Mesenchymal stem cell (in vitro differentiated cells and primary cell): ENCODE data around the gene CASP8AP2.

ENCODE experiments used
- DNase-seq: peaks from one replicate; pipeline ENCODE4 v3.0.0-alpha.2; 2013
- H2AFZ ChIP-seq: one replicate; pipeline ENCODE4 v1.6.1; 2013; ENCODE audit warnings: low read depth, mild to moderate bottlenecking, control low read depth, inconsistent platforms, low read length, moderate library complexity
- H2AK5ac ChIP-seq: 2 replicates; pipeline ENCODE4 v1.6.1; 2013; ENCODE audit warnings: low read length, moderate library complexity, mild to moderate bottlenecking, inconsistent platforms; ENCODE audit not compliant: severe bottlenecking
- H2BK120ac ChIP-seq: one replicate; pipeline ENCODE4 v1.6.1; 2013; ENCODE audit warnings: low read depth, mild to moderate bottlenecking, inconsistent platforms, low read length, moderate library complexity
- H2BK12ac ChIP-seq, 2 experiments: one replicate each; pipeline ENCODE4 v1.6.1; 2013; ENCODE audit warnings: inconsistent platforms in 2 of 2, low read length in 2 of 2, mild to moderate bottlenecking in 2 of 2, moderate library complexity in 2 of 2, control low read depth in 1 of 2
- H2BK15ac ChIP-seq: one replicate; pipeline ENCODE4 v1.6.1; 2013; ENCODE audit warnings: mild to moderate bottlenecking, low read depth, inconsistent platforms; ENCODE audit not compliant: poor library complexity, severe bottlenecking
- H2BK5ac ChIP-seq: 2 replicates; pipeline ENCODE4 v1.6.1; 2013; ENCODE audit warnings: low read depth, mild to moderate bottlenecking, low read length, control low read depth, inconsistent platforms; ENCODE audit not compliant: poor library complexity, severe bottlenecking
- H3K14ac ChIP-seq, 2 experiments: one replicate each; pipeline ENCODE4 v1.6.1; 2013; ENCODE audit warnings: inconsistent platforms in 2 of 2, low read length in 2 of 2, control low read depth in 1 of 2, mild to moderate bottlenecking in 1 of 2, moderate library complexity in 1 of 2
- H3K18ac ChIP-seq, 2 experiments: one replicate each; pipeline ENCODE4 v1.6.1; 2013; ENCODE audit warnings: inconsistent platforms in 2 of 2, low read length in 2 of 2, control low read depth in 1 of 2, low read depth in 1 of 2, mild to moderate bottlenecking in 1 of 2
- H3K23ac ChIP-seq, 2 experiments: one replicate each; pipeline ENCODE4 v1.6.1; 2013; ENCODE audit warnings: inconsistent platforms in 2 of 2, low read length in 2 of 2, mild to moderate bottlenecking in 2 of 2, moderate library complexity in 2 of 2, control low read depth in 1 of 2
- H3K27ac ChIP-seq: 2 replicates; pipeline ENCODE4 v1.5.1; 2013; ENCODE audit warnings: mild to moderate bottlenecking, moderate library complexity, low read length, control low read depth, inconsistent platforms; ENCODE audit not compliant: poor library complexity, severe bottlenecking
- H3K27me3 ChIP-seq, 2 experiments: 2 replicates each; pipeline versions ENCODE4 v1.6.1 to v1.7.0; 2013; ENCODE audit warnings: low read length in 2 of 2, mild to moderate bottlenecking in 2 of 2, moderate library complexity in 2 of 2, control low read depth in 1 of 2, inconsistent platforms in 1 of 2; ENCODE audit not compliant: control insufficient read depth in 1 of 2, insufficient read depth in 1 of 2
- H3K36me3 ChIP-seq, 2 experiments: 2 replicates each; pipeline versions ENCODE4 v1.6.1 to v1.7.0; 2013; ENCODE audit warnings: low read length in 2 of 2, control low read depth in 1 of 2, inconsistent platforms in 1 of 2, low read depth in 1 of 2, mild to moderate bottlenecking in 1 of 2; ENCODE audit not compliant: insufficient read depth in 2 of 2, control insufficient read depth in 1 of 2
- H3K4ac ChIP-seq, 2 experiments: one replicate each; pipeline ENCODE4 v1.6.1; 2013; ENCODE audit warnings: inconsistent platforms in 2 of 2, low read length in 2 of 2, mild to moderate bottlenecking in 2 of 2, moderate library complexity in 2 of 2, control low read depth in 1 of 2, low read depth in 1 of 2
- H3K4me1 ChIP-seq: 2 replicates; pipeline ENCODE4 v1.6.1; 2013; ENCODE audit warnings: low read depth, low read length, control low read depth; ENCODE audit not compliant: control insufficient read depth, insufficient read depth
- H3K4me2 ChIP-seq: 2 replicates; pipeline ENCODE4 v1.6.1; 2013; ENCODE audit warnings: low read length, mild to moderate bottlenecking, inconsistent platforms; ENCODE audit not compliant: poor library complexity, severe bottlenecking
- H3K4me3 ChIP-seq, 2 experiments: 2 replicates each; pipeline versions ENCODE4 v1.5.1 to v1.7.0; 2013; ENCODE audit warnings: low read length in 2 of 2, mild to moderate bottlenecking in 2 of 2, control low read depth in 1 of 2, low read depth in 1 of 2; ENCODE audit not compliant: insufficient read depth in 1 of 2
- H3K79me1 ChIP-seq: replicated peaks from 2 replicates; pipeline ENCODE4 v1.6.1; 2013; ENCODE audit warnings: mild to moderate bottlenecking, control low read depth, low read length, inconsistent platforms; ENCODE audit not compliant: poor library complexity, severe bottlenecking
- H3K9ac ChIP-seq: 2 replicates; pipeline ENCODE4 v1.7.0; 2013; ENCODE audit warnings: mild to moderate bottlenecking, low read length, moderate library complexity
- H3K9me3 ChIP-seq: 2 replicates; pipeline ENCODE4 v1.7.0; 2013; ENCODE audit warnings: mild to moderate bottlenecking, low read length; ENCODE audit not compliant: control insufficient read depth
- H4K8ac ChIP-seq: one replicate; pipeline ENCODE4 v1.6.1; 2013; ENCODE audit warnings: inconsistent platforms, mild to moderate bottlenecking, low read length, moderate library complexity
- H4K91ac ChIP-seq: one replicate; pipeline ENCODE4 v1.6.1; 2013; ENCODE audit warnings: mild to moderate bottlenecking, low read length, inconsistent platforms
- WGBS: methylation state at CpG from one replicate; pipeline ENCODE4 v1.1.7; 2013; ENCODE audit warnings: mixed read lengths; 5-methylcytosine and 5-hydroxymethylcytosine counted together

CASP8AP2 gene

GRCh38 chr6:89784838-89785237 lies 44.8 kb upstream of the CASP8AP2 start:
- peaks cover 10% of the 10 kb centered on the region for H3K79me1 ChIP-seq
- H3K9me3 ChIP-seq: no peaks in the 10 kb centered on the region
- 95% methylated on average over 6 of the region's 6 CpGs for WGBS
- no peak overlapping the region for H3K4me2 ChIP-seq
- H4K91ac ChIP-seq: no peak overlapping the region
- H3K27me3 ChIP-seq: no peaks in the 10 kb centered on the region
- no peak overlapping the region for H2AFZ ChIP-seq
- no peak overlapping the region for H2BK5ac ChIP-seq
- H2BK120ac ChIP-seq: no peak overlapping the region
- DNase-seq: no peak
- peaks cover 25 to 82% of the 10 kb centered on the region in 2 experiments for H3K36me3 ChIP-seq
- no peak overlapping the region for H3K9ac ChIP-seq
- no peak overlapping the region for H3K27ac ChIP-seq
- H3K4me3 ChIP-seq: no peak overlapping the region
- H3K14ac ChIP-seq: no peak overlapping the region
- H2BK15ac ChIP-seq: no peak overlapping the region
- H2AK5ac ChIP-seq: no peak overlapping the region
- no peak overlapping the region for H3K23ac ChIP-seq
- no peak overlapping the region for H4K8ac ChIP-seq
- H3K4ac ChIP-seq: no peak overlapping the region
- H3K4me1 ChIP-seq: no peaks in the 10 kb centered on the region
- H3K18ac ChIP-seq: no peak overlapping the region
- no peak overlapping the region for H2BK12ac ChIP-seq

GRCh38 chr6:89786970-89787369 lies 42.7 kb upstream of the CASP8AP2 start:
- H2BK15ac ChIP-seq: no peak overlapping the region
- H3K4ac ChIP-seq: no peak overlapping the region
- H2AFZ ChIP-seq: no peak overlapping the region
- no peaks in the 10 kb centered on the region for H3K4me1 ChIP-seq
- H3K79me1 ChIP-seq: peaks cover 11% of the 10 kb centered on the region
- no peak overlapping the region for H3K23ac ChIP-seq
- no peak overlapping the region for H3K4me2 ChIP-seq
- WGBS: 100% methylated on average over 1 of the region's 2 CpGs
- no peaks in the 10 kb centered on the region for H3K27me3 ChIP-seq
- no peak overlapping the region for H3K18ac ChIP-seq
- no peak overlapping the region for H3K14ac ChIP-seq
- H2BK120ac ChIP-seq: no peak overlapping the region
- no peak for DNase-seq
- no peak overlapping the region for H4K91ac ChIP-seq
- H2BK5ac ChIP-seq: no peak overlapping the region
- H3K27ac ChIP-seq: no peak overlapping the region
- no peak overlapping the region for H2AK5ac ChIP-seq
- peaks cover 24 to 77% of the 10 kb centered on the region in 2 experiments for H3K36me3 ChIP-seq
- no peak overlapping the region for H3K9ac ChIP-seq
- no peak overlapping the region for H2BK12ac ChIP-seq
- H4K8ac ChIP-seq: no peak overlapping the region
- H3K9me3 ChIP-seq: no peaks in the 10 kb centered on the region
- H3K4me3 ChIP-seq: no peak overlapping the region

- H2BK12ac ChIP-seq: no peak overlapping the region
- no peak overlapping the region for H2BK5ac ChIP-seq
- no peak overlapping the region for H2AK5ac ChIP-seq
- H3K27me3 ChIP-seq: no peaks in the 10 kb centered on the region
- WGBS: 93% methylated on average over 7 of the region's 7 CpGs
- no peak overlapping the region for H3K4me3 ChIP-seq
- DNase-seq: no peak
- no peak overlapping the region for H2BK15ac ChIP-seq
- H3K9me3 ChIP-seq: no peaks in the 10 kb centered on the region
- no peak overlapping the region for H3K14ac ChIP-seq
- H2AFZ ChIP-seq: no peak overlapping the region
- H3K36me3 ChIP-seq: peaks cover 21 to 84% of the 10 kb centered on the region in 2 experiments
- no peak overlapping the region for H4K8ac ChIP-seq
- no peak overlapping the region for H3K23ac ChIP-seq
- no peak overlapping the region for H3K18ac ChIP-seq
- no peak overlapping the region for H3K4me2 ChIP-seq
- H3K79me1 ChIP-seq: peaks cover 11% of the 10 kb centered on the region
- no peak overlapping the region for H3K27ac ChIP-seq
- no peak overlapping the region for H3K4ac ChIP-seq
- no peak overlapping the region for H2BK120ac ChIP-seq
- no peaks in the 10 kb centered on the region for H3K4me1 ChIP-seq
- no peak overlapping the region for H4K91ac ChIP-seq
- no peak overlapping the region for H3K9ac ChIP-seq
Observed at GRCh38 chr6:89787660-89788328, 41.9 kb upstream of the CASP8AP2 start.

- H2BK120ac ChIP-seq: no peak overlapping the region
- WGBS: 95% methylated on average over 1 of the region's 1 CpG
- no peak for DNase-seq
- no peak overlapping the region for H3K23ac ChIP-seq
- H3K36me3 ChIP-seq: peaks cover 14 to 80% of the 10 kb centered on the region in 2 experiments
- H3K79me1 ChIP-seq: peaks cover 14% of the 10 kb centered on the region
- no peak overlapping the region for H3K9ac ChIP-seq
- H2BK5ac ChIP-seq: no peak overlapping the region
- H3K9me3 ChIP-seq: no peaks in the 10 kb centered on the region
- H3K4me2 ChIP-seq: no peak overlapping the region
- no peak overlapping the region for H2AFZ ChIP-seq
- H3K4ac ChIP-seq: no peak overlapping the region
- no peak overlapping the region for H4K8ac ChIP-seq
- H2BK12ac ChIP-seq: no peak overlapping the region
- no peak overlapping the region for H3K14ac ChIP-seq
- peaks cover 3% of the 10 kb centered on the region for H3K4me1 ChIP-seq
- no peak overlapping the region for H3K18ac ChIP-seq
- no peak overlapping the region for H3K27ac ChIP-seq
- H2AK5ac ChIP-seq: no peak overlapping the region
- no peak overlapping the region for H3K4me3 ChIP-seq
- H4K91ac ChIP-seq: no peak overlapping the region
- no peaks in the 10 kb centered on the region for H3K27me3 ChIP-seq
- H2BK15ac ChIP-seq: no peak overlapping the region
Observed at GRCh38 chr6:89789980-89790379, 39.7 kb upstream of the CASP8AP2 start.
